GM21515 (cell line): ENCODE data around the gene SEC31B.

Source experiments
- ATAC-seq: cut with Tn5 transposase; IDR thresholded peaks from one replicate; pipeline ENCODE4 v1.9.1; 2021; ENCODE audit not compliant: unreplicated experiment

SEC31B gene

DNA sequence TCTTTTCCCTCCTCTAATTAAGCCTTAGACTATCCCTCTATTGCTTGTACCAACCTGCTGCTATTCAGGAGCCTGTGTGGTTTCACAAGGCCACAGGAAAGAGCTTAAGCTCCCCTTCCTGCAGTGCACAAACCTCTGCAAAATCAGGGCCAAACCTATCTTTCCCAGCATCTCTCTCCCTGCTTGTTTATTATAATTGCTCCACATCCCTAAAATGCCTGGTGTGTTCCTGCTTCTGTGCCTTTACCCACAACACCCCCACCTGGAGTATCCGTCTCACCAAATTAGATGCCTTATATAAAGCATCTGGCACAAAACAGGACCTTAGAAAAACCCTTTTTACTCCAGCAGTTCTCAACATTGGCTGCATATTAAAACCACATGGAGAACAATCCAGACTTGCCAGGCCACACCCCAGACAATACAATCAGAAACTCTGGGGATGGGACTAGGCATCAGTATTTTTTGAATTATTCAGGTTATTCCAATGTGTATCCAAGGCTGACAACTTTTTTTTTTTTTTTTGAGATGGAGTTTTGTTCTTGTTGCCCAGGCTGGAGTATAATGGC, 16.7 kb downstream of the SEC31B start:
- ATAC-seq, result no peak

GRCh38 chr10:100501423-100501822, 18.2 kb downstream of the SEC31B start:
- no peak for ATAC-seq

GRCh38 chr10:100498059-100498458, 21.6 kb downstream of the SEC31B start:
- no peak for ATAC-seq

GRCh38 chr10:100496567-100496966, 23.1 kb downstream of the SEC31B start:
- ATAC-seq, result no peak

- no peak for ATAC-seq
Observed at GRCh38 chr10:100490531-100490930, 29.1 kb downstream of the SEC31B start.

DNA sequence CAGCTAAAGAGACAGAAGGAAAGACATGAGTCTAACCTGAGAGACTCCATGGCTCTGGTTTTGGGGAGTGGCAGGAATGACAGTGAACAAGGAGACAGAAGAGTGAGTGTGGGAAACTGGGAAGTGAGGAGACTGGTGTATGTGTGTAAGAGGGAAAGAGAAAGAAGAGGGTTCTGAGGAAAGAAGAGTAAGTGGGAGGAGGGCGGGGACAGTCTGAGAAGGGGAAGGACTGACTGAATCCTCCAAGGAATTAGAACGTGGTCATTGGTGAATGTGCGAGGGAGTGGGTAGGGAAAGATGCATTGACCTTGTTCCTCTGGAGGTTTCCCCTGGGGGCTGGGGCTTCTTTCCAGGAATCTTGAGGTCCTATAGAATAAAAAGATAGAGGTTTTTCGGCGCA, 30.3 kb downstream of the SEC31B start:
- no peak for ATAC-seq

GRCh38 chr10:100487529-100487928, 32.1 kb downstream of the SEC31B start:
- ATAC-seq, result no peak

DNA sequence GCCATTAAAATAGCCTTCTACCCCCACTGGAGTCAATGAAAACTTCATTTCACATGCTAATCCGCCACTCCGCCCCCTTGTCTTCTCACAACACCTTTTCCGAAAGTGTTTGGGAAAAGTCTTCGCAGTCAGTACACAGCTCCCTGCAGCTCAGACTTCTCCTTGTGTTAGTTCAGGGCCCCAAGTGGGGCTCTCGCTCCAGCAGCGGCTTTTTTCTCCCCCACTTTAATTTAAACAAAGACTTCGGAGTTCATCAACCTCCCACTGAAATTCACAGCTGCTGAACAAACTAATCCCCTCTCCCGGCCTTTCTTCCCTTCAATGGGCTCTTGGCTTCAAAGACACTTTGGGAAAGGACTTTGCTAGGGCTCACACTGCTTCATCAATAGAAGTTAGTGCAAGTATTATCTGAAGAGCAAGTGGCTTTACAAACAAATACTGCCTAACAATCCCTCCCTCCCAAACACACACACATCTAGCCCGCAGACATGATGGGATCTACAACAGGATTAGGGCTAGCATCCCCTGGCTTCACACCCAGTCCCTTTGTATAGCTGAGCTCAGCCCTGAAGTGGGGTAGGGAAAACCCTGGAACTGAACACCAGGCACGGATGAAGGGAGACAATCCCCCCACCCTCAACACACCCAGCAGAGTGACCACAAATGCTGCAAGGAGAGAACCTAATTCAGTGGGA, 33.7 kb downstream of the SEC31B start:
- no peak for ATAC-seq

DNA sequence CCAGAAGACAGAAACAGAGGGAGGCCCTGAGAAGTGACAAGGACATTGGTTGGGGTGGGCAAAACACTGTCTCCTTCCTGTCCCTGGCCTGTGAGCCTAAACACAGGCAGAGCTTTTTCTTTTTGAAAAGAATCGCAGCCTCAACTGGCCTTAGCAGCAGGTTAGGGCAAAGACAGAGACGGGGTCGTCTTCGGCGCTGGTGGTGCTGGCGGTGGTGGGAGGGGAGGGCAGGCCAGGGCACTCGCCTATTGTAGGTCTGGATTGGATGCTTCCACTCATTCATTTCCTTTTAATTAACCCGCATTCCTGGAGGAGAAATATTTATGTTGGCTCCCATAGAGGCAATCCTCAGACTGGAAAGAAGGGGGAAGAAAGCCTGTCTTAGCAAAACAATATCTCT, 34.3 kb downstream of the SEC31B start:
- no peak for ATAC-seq

GRCh38 chr10:100483876-100484666, 35.6 kb downstream of the SEC31B start:
- ATAC-seq, result no peak

DNA sequence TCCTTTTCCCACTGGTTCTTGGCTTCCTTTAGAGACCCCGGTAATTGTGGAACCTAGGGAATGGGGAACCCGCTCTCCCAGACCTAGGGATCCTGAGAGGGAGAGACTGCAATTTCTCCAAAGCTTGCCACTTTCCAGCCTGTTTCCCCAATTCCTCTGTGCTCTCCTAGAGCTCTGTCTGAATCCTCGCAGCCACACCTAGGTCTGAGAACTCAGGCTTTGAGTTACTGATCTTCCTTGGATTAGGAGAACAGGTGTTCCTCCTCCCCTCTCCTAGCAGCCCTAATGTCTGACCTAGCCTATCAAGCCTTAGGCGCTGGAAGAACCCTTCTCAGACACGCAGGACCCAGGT, 36.9 kb downstream of the SEC31B start:
- ATAC-seq, result no peak

- ATAC-seq, result no peak
Observed at GRCh38 chr10:100482181-100482833, 37.4 kb downstream of the SEC31B start.

GRCh38 chr10:100481462-100482081, 38.1 kb downstream of the SEC31B start:
- ATAC-seq, result peak; percentile 97

GRCh38 chr10:100480002-100480401, 39.7 kb downstream of the SEC31B start:
- ATAC-seq, result no peak

- no peak for ATAC-seq
Observed at GRCh38 chr10:100479037-100479436, 40.6 kb downstream of the SEC31B start.

DNA sequence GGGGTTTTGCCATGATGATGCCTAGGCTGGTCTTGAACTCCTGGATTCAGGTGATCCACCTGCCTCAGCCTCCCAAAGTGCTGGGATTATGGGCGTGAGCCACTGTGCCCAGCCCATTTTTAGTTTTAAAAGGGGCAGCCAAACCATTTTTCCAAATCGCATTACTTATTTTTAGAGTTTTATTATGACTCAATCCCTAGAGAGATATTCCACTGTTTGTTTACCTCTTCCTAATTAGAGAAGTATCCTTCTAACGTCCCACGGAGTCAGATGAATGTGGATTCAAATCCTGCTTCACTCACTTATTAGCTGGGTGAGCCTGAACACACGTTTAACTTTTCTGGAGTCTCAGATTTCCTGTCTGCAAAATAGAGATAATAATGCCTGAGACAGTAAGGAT, 41.7 kb downstream of the SEC31B start:
- ATAC-seq, result no peak

DNA sequence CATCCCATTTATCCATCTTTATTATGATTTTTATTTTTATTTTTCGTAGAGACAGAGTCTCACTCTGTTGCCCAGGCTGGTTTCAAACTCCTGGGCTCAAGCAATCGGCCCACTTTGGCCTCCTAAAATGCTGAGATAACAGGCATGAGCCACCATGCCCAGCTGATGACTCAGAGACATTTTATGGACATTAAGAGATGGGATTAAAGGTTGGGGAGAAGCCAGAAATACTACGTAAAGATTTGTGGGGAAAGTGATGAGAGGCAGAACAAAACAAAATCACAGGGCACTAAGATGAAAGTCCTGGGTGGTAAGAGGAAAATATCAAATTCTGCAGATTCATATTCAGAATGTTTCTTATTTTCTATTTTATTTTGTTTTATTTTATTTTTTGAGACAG, 49.3 kb downstream of the SEC31B start:
- no peak for ATAC-seq

DNA sequence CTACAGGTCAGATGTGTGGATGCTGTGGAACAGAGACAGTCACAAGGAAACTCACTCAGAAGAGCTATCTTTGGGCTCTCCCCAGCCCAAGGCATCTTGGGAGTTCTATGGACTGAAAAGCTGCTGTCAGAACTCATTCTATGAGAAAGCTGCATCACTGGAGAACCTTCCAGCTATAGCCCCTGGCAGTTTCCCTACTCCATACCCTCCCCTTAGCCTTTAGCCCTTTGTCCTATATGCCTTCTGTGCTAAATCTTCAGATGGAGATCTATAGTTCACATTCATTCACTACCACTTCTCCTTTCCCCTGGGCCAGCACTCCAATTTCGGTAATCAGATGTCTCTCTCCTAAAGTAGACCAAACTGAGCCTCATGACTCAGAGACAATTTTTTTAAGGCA, 49.9 kb downstream of the SEC31B start:
- no peak for ATAC-seq

- ATAC-seq, result no peak
Observed at GRCh38 chr10:100468978-100469377, 50.7 kb downstream of the SEC31B start.

DNA sequence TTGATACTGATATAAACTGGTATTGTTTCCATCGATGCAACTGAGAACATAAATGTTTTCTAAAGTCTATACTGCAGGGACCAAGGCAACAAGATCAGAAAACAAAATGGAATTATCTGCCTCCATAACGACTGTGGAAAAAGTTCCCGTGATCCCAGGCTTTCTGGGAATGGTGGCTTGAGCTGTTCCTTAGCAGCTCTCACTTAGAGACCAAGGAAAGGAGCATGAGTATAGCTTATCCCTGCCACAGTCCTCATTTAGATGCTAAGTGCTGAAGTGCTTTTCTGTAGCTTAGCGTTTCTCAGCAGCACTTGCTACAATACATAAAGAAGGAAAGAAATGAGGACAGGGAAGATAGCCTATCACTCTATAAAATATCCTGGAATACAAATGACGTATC, 51.3 kb downstream of the SEC31B start:
- no peak for ATAC-seq

GRCh38 chr10:100462709-100463108, 57.0 kb downstream of the SEC31B start, which contains the start of gene WNT8B:
Gene WNT8B (plus strand): TSS chr10:100463009. CDS start chr10:100463169, 160 bp downstream.
- ATAC-seq, result no peak
